BJ (cell line): ENCODE data around the gene PHOSPHO2. TPM values are rescaled to one million over a fixed set of nuclear protein-coding genes. Genes with fewer than 3 reads are reported as not detected.
"Not testable (repeated sequence)": the region's sequence is repeated elsewhere in the genome, so short reads cannot be mapped to it uniquely, and the experiment has no call there.

Source experiments
- CTCF ChIA-PET: fragments of 350-600 bp; formaldehyde crosslinking; extraction: SDS; loops from one replicate; lab custom pipeline; 2021; ENCODE audit warnings: antibody characterized with exemption, inconsistent platforms; lab: Yijun Ruan, JAX
- POLR2A ChIA-PET: fragments of 300-600 bp; sonication (Branson Sonifier 250); formaldehyde crosslinking; extraction: SDS; loops from one replicate; lab custom pipeline; 2021; ENCODE audit warnings: antibody characterized with exemption; lab: Charles Lee
- DNase-seq: peaks from one replicate; pipeline ENCODE4 v3.0.0-alpha.2; 2011; ENCODE audit warnings: low read depth
- H3K27me3 ChIP-seq: 2 replicates; pipeline ENCODE4 v1.6.0; 2011; ENCODE audit warnings: low read length; ENCODE audit not compliant: control insufficient read depth, insufficient read depth
- H3K36me3 ChIP-seq: 2 replicates; pipeline ENCODE4 v1.5.1; 2011; ENCODE audit warnings: low read length; ENCODE audit not compliant: control insufficient read depth, insufficient read depth
- H3K4me3 ChIP-seq: 2 replicates; pipeline ENCODE4 v1.5.1; 2011; ENCODE audit warnings: low read depth, mild to moderate bottlenecking, control low read depth, low read length
- CTCF ChIP-seq: IDR thresholded peaks from 2 replicates; pipeline ENCODE4 v1.5.1; 2011; ENCODE audit warnings: low read depth, mild to moderate bottlenecking, control low read depth, inconsistent platforms, low read length, moderate library complexity; ENCODE audit not compliant: insufficient read depth
- polyA plus RNA-seq: library from polyadenylated mRNA; depleted of rRNA; stranded (reverse); fragments of >200 nt; gene quantifications from 2 replicates; pipeline ENCODE4 v1.2.3, GENCODE V29; 2011

PHOSPHO2 gene
- polyA plus RNA-seq, 1 experiment = 0.40 TPM

- POLR2A ChIA-PET = no interaction called here
- TF ChIP-seq CTCF = no peak
- no peak overlapping the region for H3K4me3 ChIP-seq
- CTCF ChIA-PET = interaction anchor here (1.3 kb wide), 1 partner anchor 118 kb away, joined by 3 read pairs; no protein-coding TSS in a partner anchor
- H3K36me3 ChIP-seq = no peaks in the 10 kb centered on the region
- 0 out of 2 replicates have a peak, but pooled peaks cover 3% of the 10 kb centered on the region for H3K27me3 ChIP-seq
- DNase-seq = no peak
Measured at GRCh38 chr2:169690958-169691357, 3.3 kb upstream of the PHOSPHO2 start.

DNA sequence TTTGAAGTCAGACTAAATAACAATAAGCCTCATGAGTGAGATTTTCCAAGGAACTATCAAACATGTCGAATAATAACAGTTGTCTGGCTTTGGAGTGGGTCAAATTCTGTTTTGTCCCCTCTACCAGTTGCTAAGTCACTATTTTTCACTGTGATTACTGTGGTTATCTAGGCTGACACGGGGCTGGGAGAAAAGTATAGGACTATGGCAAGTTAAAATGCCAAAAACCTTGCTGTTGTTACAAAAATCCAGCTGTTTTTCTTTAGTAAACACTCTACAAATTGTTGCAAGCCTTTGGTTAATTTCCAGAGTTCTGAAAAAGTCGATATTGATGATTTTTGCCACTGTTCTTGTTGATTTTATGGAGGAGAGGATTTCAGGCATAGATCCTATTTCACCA, 1.6 kb upstream of the PHOSPHO2 start:
- POLR2A ChIA-PET = no interaction called here
- Histone ChIP-seq H3K36me3 (no peaks in the 10 kb centered on the region), H3K27me3 (0 out of 2 replicates have a peak, but pooled peaks cover 3% of the 10 kb centered on the region), H3K4me3 (no peak overlapping the region)
- no peak for TF ChIP-seq CTCF
- DNase-seq = no peak
- CTCF ChIA-PET = interaction anchor here (0.9 kb wide), 1 partner anchor 9 kb away, joined by 4 read pairs; no protein-coding TSS in a partner anchor

DNA sequence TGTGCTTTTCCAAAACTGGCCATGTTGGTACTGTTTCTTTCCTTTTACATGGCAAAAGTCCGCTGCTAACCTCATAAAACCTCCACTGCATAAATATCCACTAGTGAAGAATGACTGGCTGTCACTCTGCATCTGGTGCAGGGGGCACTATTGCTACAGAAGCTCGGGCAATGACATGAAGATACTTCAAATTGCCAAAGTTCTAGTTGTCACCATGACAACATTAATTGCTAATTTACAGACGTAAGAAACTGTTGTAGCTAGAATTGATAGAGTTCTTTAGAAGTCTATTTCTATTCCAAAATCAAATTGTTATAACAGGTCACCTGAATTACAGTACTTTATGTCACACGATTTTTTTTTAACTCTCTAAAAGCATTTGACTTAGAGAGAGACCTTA, 909 bp upstream of the PHOSPHO2 start:
- H3K36me3 ChIP-seq = no peaks in the 10 kb centered on the region
- no peak overlapping the region for H3K4me3 ChIP-seq
- ChIA-PET CTCF (interaction anchor here (0.9 to 2.1 kb wide), 2 partner anchors 9 to 10 kb away, joined by 4 read pairs; no protein-coding TSS in a partner anchor), POLR2A (no interaction called here)
- TF ChIP-seq CTCF = no peak
- no peak for DNase-seq
- 0 out of 2 replicates have a peak, but pooled peaks cover 3% of the 10 kb centered on the region for H3K27me3 ChIP-seq

DNA sequence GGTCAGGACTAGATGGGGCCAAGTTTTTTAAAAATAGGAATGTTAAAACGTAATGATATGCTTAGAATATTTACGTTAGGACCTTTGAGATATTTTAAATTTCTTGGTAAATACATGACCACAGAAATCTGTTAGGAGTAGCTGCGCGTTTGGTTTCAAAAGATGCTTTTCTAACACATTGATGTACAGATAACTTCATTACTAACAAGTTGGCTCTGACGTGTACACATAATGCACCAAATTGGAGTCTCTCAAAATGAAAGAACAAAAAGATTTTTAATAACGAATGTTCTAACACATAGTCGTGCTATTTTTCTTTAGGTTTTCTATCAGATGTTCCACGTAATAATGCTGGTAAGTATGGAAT, 608 bp downstream of the PHOSPHO2 start:
- no peak for DNase-seq
- no peaks in the 10 kb centered on the region for H3K36me3 ChIP-seq
- peak overlapping the region; percentile 84 for H3K4me3 ChIP-seq
- no peak for TF ChIP-seq CTCF
- H3K27me3 ChIP-seq = 0 out of 2 replicates have a peak, but pooled peaks cover 3% of the 10 kb centered on the region
- CTCF ChIA-PET = interaction anchor here (2.1 kb wide), 1 partner anchor 11 kb away, joined by 4 read pairs; no protein-coding TSS in a partner anchor
- POLR2A ChIA-PET = no interaction called here

DNA sequence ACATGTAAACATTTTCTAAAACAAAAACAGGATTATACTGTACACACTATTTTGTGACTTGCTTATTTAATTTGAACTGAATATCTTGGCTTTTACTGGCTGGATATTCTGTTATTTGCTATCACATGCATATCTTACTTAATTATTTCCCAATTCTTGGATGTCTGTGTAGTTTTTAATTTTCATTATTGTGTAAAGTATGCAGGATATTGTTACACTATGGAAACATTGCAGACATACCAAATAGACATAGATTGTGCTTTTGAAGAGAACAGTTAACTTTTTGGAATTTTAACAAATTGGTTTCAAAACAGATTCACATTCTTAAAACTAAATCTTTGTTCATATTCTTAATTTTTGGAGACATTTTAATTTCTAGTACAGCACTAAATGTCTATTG, 2.1 kb downstream of the PHOSPHO2 start:
- TF ChIP-seq CTCF = no peak
- POLR2A ChIA-PET = no interaction called here
- CTCF ChIA-PET = no interaction called here
- Histone ChIP-seq H3K36me3 (no peaks in the 10 kb centered on the region), H3K27me3 (0 out of 2 replicates have a peak, but pooled peaks cover 3% of the 10 kb centered on the region), H3K4me3 (no peak overlapping the region)
- no peak for DNase-seq

GRCh38 chr2:169699173-169699572, 4.9 kb downstream of the PHOSPHO2 start:
- H3K36me3 ChIP-seq, H3K4me3 ChIP-seq, DNase-seq, CTCF ChIA-PET, H3K27me3 ChIP-seq: not testable (repeated sequence)
- POLR2A ChIA-PET = interaction anchor here (0.7 kb wide), 1 partner anchor 15 kb away, joined by 10 read pairs; no protein-coding TSS in a partner anchor
